Measurements from ENCODE around the gene APOL6.

APOL6 gene

DNA sequence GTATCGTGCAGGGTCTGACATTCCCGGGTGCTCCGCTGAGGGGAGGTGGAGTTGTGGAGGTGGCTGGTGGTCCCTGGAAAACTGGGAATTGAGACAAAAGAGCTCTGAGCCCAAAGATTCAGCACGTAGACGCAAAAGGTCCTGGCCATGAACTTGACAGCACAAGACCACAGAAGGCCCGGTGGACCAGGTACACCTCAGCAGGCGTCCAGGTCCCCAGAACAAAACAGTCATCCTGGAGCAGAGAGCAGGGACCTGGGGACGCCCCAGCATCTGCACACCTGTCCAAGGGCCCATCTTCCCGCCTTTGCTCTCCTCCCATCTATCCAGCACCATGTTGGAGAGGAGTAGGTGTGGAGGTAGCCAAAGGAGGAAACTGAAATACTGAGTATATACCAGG is 17.4 kb upstream of the APOL6 start:
- no peaks in the 10 kb centered on the region for H3K36me3 ChIP-seq (ENCODE audit: control insufficient read depth, low read length)
- H3K9me3 ChIP-seq (ENCODE audit: control insufficient read depth, insufficient read depth, low read length), result no peaks in the 10 kb centered on the region
- no peaks in the 10 kb centered on the region for H3K27me3 ChIP-seq (ENCODE audit: control insufficient read depth, low read length)
- H3F3A ChIP-seq (ENCODE audit: control insufficient read depth, insufficient read depth), result peaks cover 13% of the 10 kb centered on the region
- no peak overlapping the region for H3K27ac ChIP-seq (ENCODE audit: low read depth, low read length)
- no peaks in the 10 kb centered on the region for H3K9me2 ChIP-seq (replicated peaks; ENCODE audit: control insufficient read depth, low read length)
- TF ChIP-seq EZH2phosphoT487 (IDR thresholded peaks at IDR 0.05; ENCODE audit: borderline replicate concordance, low read length), result no peak
- TF ChIP-seq, protein P1, sequence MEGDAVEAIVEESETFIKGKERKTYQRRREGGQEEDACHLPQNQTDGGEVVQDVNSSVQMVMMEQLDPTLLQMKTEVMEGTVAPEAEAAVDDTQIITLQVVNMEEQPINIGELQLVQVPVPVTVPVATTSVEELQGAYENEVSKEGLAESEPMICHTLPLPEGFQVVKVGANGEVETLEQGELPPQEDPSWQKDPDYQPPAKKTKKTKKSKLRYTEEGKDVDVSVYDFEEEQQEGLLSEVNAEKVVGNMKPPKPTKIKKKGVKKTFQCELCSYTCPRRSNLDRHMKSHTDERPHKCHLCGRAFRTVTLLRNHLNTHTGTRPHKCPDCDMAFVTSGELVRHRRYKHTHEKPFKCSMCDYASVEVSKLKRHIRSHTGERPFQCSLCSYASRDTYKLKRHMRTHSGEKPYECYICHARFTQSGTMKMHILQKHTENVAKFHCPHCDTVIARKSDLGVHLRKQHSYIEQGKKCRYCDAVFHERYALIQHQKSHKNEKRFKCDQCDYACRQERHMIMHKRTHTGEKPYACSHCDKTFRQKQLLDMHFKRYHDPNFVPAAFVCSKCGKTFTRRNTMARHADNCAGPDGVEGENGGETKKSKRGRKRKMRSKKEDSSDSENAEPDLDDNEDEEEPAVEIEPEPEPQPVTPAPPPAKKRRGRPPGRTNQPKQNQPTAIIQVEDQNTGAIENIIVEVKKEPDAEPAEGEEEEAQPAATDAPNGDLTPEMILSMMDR (IDR thresholded peaks at IDR 0.05; ENCODE audit: low read depth, low read length, poor library complexity, severe bottlenecking), result no peak
- H3K4me1 ChIP-seq (ENCODE audit: control insufficient read depth, low read length), result peaks cover 59% of the 10 kb centered on the region
- H4K20me1 ChIP-seq (ENCODE audit: control insufficient read depth, insufficient read depth, low read depth, low read length), result no peaks in the 10 kb centered on the region
- no peak overlapping the region for H3K4me3 ChIP-seq (ENCODE audit: low read length)
- H3K79me2 ChIP-seq (ENCODE audit: control insufficient read depth, low read length), result no peaks in the 10 kb centered on the region
- H3K4me2 ChIP-seq (ENCODE audit: low read length), result no peak overlapping the region

- no peak overlapping the region for H3K4me3 ChIP-seq (ENCODE audit: low read length)
- no peaks in the 10 kb centered on the region for H4K20me1 ChIP-seq (ENCODE audit: control insufficient read depth, insufficient read depth, low read depth, low read length)
- no peak overlapping the region for H3K4me2 ChIP-seq (ENCODE audit: low read length)
- peaks cover 13% of the 10 kb centered on the region for H3F3A ChIP-seq (ENCODE audit: control insufficient read depth, insufficient read depth)
- H3K79me2 ChIP-seq (ENCODE audit: control insufficient read depth, low read length), result no peaks in the 10 kb centered on the region
- H3K27ac ChIP-seq (ENCODE audit: low read depth, low read length), result no peak overlapping the region
- no peaks in the 10 kb centered on the region for H3K9me2 ChIP-seq (replicated peaks; ENCODE audit: control insufficient read depth, low read length)
- H3K36me3 ChIP-seq (ENCODE audit: control insufficient read depth, low read length), result no peaks in the 10 kb centered on the region
- no peaks in the 10 kb centered on the region for H3K27me3 ChIP-seq (ENCODE audit: control insufficient read depth, low read length)
- H3K9me3 ChIP-seq (ENCODE audit: control insufficient read depth, insufficient read depth, low read length), result no peaks in the 10 kb centered on the region
- H3K4me1 ChIP-seq (ENCODE audit: control insufficient read depth, low read length), result peaks cover 59% of the 10 kb centered on the region
- TF ChIP-seq, protein P1 (IDR thresholded peaks at IDR 0.05; ENCODE audit: low read depth, low read length, poor library complexity, severe bottlenecking), result peak; percentile 93
- no peak for TF ChIP-seq EZH2phosphoT487 (IDR thresholded peaks at IDR 0.05; ENCODE audit: borderline replicate concordance, low read length)
Measured at GRCh38 chr22:35631597-35631996, 16.6 kb upstream of the APOL6 start.

GRCh38 chr22:35632935-35633334 is 15.3 kb upstream of the APOL6 start:
- no peak overlapping the region for H3K27ac ChIP-seq (ENCODE audit: low read depth, low read length)
- no peaks in the 10 kb centered on the region for H3K27me3 ChIP-seq (ENCODE audit: control insufficient read depth, low read length)
- H3K4me1 ChIP-seq (ENCODE audit: control insufficient read depth, low read length), result peaks cover 48% of the 10 kb centered on the region
- TF ChIP-seq EZH2phosphoT487 (IDR thresholded peaks at IDR 0.05; ENCODE audit: borderline replicate concordance, low read length), result no peak
- TF ChIP-seq, protein P1 (IDR thresholded peaks at IDR 0.05; ENCODE audit: low read depth, low read length, poor library complexity, severe bottlenecking), result no peak
- no peaks in the 10 kb centered on the region for H4K20me1 ChIP-seq (ENCODE audit: control insufficient read depth, insufficient read depth, low read depth, low read length)
- no peaks in the 10 kb centered on the region for H3K9me3 ChIP-seq (ENCODE audit: control insufficient read depth, insufficient read depth, low read length)
- peaks cover 13% of the 10 kb centered on the region for H3F3A ChIP-seq (ENCODE audit: control insufficient read depth, insufficient read depth)
- no peaks in the 10 kb centered on the region for H3K36me3 ChIP-seq (ENCODE audit: control insufficient read depth, low read length)
- no peaks in the 10 kb centered on the region for H3K79me2 ChIP-seq (ENCODE audit: control insufficient read depth, low read length)
- H3K4me3 ChIP-seq (ENCODE audit: low read length), result no peak overlapping the region
- H3K4me2 ChIP-seq (ENCODE audit: low read length), result no peak overlapping the region
- H3K9me2 ChIP-seq (replicated peaks; ENCODE audit: control insufficient read depth, low read length), result no peaks in the 10 kb centered on the region
